Measurements from ENCODE around the gene MAP7.
"Not testable (repeated sequence)": the region's sequence is repeated elsewhere in the genome, so short reads cannot be mapped to it uniquely, and the experiment has no call there.

Gene MAP7

DNA sequence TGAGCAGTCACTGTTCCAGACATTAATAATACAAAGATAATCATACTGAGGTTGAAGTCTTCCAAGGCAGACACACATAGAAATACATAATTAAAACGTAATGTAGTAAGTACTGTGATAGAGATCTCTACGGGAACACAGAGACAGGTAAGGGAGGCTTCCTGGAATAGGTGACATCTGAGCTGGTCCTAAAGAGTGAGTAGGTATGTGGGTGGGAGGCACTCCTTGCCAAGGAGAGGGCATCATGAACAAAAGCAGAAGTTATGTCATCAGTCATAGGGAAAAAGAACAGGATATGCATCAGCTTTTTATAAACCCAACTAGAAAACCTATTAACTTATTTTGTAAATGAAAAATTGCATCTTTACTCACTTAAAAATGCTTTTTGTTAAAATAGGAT lies 110.0 kb downstream of the MAP7 start:
- TF ChIP-seq, protein P1, sequence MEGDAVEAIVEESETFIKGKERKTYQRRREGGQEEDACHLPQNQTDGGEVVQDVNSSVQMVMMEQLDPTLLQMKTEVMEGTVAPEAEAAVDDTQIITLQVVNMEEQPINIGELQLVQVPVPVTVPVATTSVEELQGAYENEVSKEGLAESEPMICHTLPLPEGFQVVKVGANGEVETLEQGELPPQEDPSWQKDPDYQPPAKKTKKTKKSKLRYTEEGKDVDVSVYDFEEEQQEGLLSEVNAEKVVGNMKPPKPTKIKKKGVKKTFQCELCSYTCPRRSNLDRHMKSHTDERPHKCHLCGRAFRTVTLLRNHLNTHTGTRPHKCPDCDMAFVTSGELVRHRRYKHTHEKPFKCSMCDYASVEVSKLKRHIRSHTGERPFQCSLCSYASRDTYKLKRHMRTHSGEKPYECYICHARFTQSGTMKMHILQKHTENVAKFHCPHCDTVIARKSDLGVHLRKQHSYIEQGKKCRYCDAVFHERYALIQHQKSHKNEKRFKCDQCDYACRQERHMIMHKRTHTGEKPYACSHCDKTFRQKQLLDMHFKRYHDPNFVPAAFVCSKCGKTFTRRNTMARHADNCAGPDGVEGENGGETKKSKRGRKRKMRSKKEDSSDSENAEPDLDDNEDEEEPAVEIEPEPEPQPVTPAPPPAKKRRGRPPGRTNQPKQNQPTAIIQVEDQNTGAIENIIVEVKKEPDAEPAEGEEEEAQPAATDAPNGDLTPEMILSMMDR (IDR thresholded peaks at IDR 0.05) = no peak
- no peak for DNase-seq (ENCODE audit: low spot score)
- H3K4me3 ChIP-seq = no peak overlapping the region
- H3K27ac ChIP-seq = no peak overlapping the region

DNA sequence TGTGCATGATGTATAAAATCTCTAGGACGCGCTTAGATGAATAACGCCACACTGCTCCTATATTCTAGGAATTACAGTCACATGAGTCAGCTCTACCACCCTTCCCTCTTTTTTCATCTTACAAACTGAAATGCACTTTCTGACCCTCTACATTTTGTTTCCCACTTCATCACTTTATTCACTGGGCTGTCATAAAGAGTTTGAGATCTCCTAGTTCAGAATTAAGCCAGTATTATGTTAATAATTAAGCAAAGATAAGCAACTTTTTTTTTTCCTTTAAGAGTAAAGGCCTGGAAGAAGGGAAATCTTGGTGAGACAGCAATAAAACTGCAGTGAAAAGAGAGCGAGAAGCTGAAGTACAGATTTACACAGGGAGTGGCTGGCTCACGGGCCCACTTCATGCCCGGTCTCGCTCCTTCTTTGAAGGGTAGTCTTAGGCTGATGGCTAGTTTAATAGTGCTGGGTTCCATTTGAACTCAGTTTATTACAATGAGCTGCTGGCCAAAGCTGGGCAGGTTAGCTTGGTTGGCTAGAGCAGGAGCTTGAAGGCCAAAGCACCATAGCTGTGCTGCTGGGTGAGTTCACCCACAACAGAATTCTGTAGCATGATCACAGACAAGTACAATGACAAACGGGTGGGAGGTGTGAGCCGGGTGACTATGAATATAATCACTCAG lies 110.6 kb downstream of the MAP7 start:
- Histone ChIP-seq H3K27ac (no peak overlapping the region), H3K4me3 (no peak overlapping the region)
- TF ChIP-seq, protein P1 (IDR thresholded peaks at IDR 0.05) = no peak
- no peak for DNase-seq (ENCODE audit: low spot score)

DNA sequence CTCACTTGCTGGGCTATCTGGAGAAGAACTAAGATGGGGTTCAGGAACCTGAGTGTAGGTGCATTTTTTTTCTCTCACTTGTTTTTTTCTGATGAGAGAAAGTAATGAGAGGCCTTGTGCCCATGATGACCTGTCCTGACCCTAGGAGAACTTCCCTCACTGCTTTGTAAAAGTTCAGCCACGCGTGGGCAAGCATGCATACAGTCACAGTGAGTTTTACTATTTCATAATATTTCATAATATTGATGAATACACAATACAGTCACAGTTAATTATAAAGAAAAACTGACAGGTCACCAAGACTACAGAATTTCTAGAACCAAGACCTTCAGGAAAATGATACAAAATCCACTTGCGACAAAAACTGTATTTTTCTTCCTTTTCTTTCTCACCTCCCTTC lies 111.8 kb downstream of the MAP7 start:
- DNase-seq (ENCODE audit: low spot score) = no peak
- H3K27ac ChIP-seq = no peak overlapping the region
- no peak overlapping the region for H3K4me3 ChIP-seq
- TF ChIP-seq, protein P1 (IDR thresholded peaks at IDR 0.05) = no peak

DNA sequence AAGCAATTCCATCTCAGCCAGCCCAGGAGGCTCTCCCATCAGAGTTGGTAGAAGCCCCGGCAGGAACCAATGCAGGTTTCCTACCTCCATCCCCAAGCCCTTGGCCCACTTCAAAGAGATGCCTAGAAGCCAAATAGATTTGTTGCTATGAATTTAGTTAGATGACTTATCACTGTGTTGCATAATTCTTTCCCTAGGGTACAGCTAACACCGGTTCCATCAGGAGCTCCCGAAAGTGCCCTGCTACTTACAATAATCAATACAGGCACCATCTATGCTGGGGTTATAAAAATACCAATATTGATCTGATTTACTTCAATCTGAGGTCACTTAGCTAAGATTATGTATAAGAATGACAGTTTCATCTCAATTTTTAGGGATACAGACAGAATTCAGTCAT lies 113.0 kb downstream of the MAP7 start:
- TF ChIP-seq, protein P1 (IDR thresholded peaks at IDR 0.05) = no peak

DNA sequence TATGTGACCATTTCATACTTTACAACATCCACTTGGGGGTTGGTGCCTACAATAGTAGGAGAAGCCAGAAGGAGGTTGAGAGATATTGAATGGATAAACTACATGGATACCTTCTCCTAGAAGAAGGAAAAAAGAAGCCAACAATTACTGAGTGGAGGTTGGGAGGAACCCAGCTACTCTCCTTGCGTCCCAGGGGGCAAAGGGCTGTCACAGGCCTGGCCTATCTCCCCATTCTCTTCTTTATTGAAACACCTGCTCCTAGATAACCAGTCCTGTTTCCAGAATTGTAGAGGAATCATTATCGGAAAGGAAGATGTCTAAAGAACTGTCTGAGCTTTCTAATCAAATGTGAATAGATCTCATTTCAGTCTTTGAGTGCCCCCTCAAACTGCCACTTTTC lies 115.1 kb downstream of the MAP7 start:
- no peak overlapping the region for H3K27ac ChIP-seq
- DNase-seq (ENCODE audit: low spot score) = no peak
- TF ChIP-seq, protein P1 (IDR thresholded peaks at IDR 0.05) = no peak
- no peak overlapping the region for H3K4me3 ChIP-seq

More for the DNA sequence above, 113.0 kb downstream of the MAP7 start:
- no peak for DNase-seq (ENCODE audit: low spot score)
- H3K4me3 ChIP-seq = no peak overlapping the region
- no peak overlapping the region for H3K27ac ChIP-seq

DNA sequence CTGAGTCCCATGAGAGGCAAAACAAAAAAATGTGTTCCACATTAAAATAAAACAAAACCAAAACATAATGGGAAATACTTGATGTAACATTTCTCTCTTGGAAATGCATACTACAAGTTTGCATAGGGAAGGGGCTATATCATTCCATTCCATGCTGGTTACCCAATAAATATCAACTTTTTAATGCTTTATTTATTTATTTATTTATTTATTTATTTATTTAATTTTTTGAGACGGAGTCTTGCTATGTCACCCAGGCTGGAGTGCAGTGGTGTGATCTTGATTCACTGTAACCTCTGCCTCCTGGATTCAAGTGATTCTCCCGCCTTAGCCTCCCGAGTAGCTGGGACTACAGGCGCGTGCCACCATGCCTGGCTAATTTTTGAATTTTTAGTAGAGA lies 118.9 kb downstream of the MAP7 start:
- DNase-seq (ENCODE audit: low spot score); H3K4me3 ChIP-seq; H3K27ac ChIP-seq: not testable (repeated sequence)

DNA sequence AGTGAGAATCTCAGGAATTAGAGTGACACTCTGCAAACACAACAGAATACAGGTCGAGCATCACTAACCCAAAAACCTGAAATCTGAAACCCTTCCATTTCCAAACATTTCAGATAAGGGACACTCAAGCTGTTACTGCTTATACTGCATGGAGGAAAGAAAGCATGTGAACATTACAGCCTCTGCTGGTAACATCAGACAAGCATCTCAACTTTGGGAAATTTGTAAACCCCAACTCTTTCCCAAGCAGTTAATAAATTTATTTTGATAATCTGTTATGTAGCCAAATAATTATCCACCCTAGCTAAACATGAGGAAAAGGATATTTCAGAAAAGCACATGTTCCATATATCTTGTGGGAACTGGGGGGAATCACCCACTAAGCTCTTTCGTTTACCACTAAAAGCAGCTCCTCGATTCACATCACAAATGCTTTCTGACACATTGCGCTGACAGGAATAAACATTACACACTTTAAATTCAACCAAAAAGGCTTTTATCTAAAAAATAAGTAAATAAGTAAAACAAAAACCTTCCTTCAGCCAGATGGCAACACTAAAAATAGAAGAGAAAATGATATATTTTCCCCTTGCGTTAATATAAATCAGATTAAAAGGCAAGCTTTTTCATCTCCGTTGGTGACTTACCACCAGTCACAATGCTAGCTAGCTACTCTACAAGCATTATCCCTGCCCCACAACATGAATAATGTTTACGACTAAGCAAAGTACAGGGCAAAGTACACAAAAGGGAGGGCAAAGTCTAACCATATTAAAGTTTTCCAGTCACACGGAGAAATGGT lies 120.8 kb downstream of the MAP7 start:
- no peak overlapping the region for H3K4me3 ChIP-seq

More for the DNA sequence above, 120.8 kb downstream of the MAP7 start:
- H3K27ac ChIP-seq = no peak overlapping the region
- DNase-seq (ENCODE audit: low spot score) = no peak
- TF ChIP-seq, protein P1 (IDR thresholded peaks at IDR 0.05) = no peak

All from coronary artery (tissue), 2 donors.